ENCODE measurements around the gene ABCF1. TPM values are rescaled to one million over a fixed set of nuclear protein-coding genes. Genes with fewer than 3 reads are reported as not detected.

Gene ABCF1
- total and polyA plus RNA-seq, 8 donors = 7.6 to 32.6 (median 27.4) TPM

- no peak for TF ChIP-seq CTCF (IDR thresholded peaks at IDR 0.05)
- TF ChIP-seq POLR2AphosphoS5 (IDR thresholded peaks at IDR 0.05) = peak in 1 of 3 donors; percentile 22
- no peak for TF ChIP-seq EP300 (IDR thresholded peaks at IDR 0.05)
- no peak for TF ChIP-seq POLR2A (IDR thresholded peaks at IDR 0.05)
- no peaks in the 10 kb centered on the region for H3K9me3 ChIP-seq
- WGBS, 5 donors = 19 to 28% (median 24%) methylated on average over 8 of the region's 8 CpGs
- H3K4me1 ChIP-seq = peaks cover 46 to 67% (median 58%) of the 10 kb centered on the region in 4 donors
- peak overlapping the region; percentile 66 to 94 (median 83) for H3K4me3 ChIP-seq
- H3K27me3 ChIP-seq = no peaks in the 10 kb centered on the region
- peak overlapping the region; percentile 82 to 96 (median 95) for H3K27ac ChIP-seq
- intact Hi-C loops (cut with DNase I; ENCODE audit: low total_unique reads) = no loop called here
- peak in 1 of 2 donors; percentile 44 for DNase-seq
- peaks cover 15 to 26% (median 17%) of the 10 kb centered on the region in 4 donors for H3K36me3 ChIP-seq
Measured at GRCh38 chr6:30614044-30614842, 43.0 kb downstream of the ABCF1 start.

GRCh38 chr6:30614843-30615218 lies 43.6 kb downstream of the ABCF1 start:
- no peaks in the 10 kb centered on the region for H3K9me3 ChIP-seq
- peaks cover 48 to 67% (median 57%) of the 10 kb centered on the region in 4 donors for H3K4me1 ChIP-seq
- peak in 1 of 4 donors; percentile 85 for TF ChIP-seq POLR2A (IDR thresholded peaks at IDR 0.05)
- no peak for TF ChIP-seq CTCF (IDR thresholded peaks at IDR 0.05)
- no peak for TF ChIP-seq EP300 (IDR thresholded peaks at IDR 0.05)
- peak; percentile 82 to 98 (median 95) for TF ChIP-seq POLR2AphosphoS5 (IDR thresholded peaks at IDR 0.05)
- H3K27me3 ChIP-seq = no peaks in the 10 kb centered on the region
- H3K36me3 ChIP-seq = peaks cover 13 to 26% (median 16%) of the 10 kb centered on the region in 4 donors
- intact Hi-C loops (cut with DNase I; ENCODE audit: low total_unique reads) = no loop called here
- H3K4me3 ChIP-seq = peak overlapping the region; percentile 66 to 94 (median 83)
- H3K27ac ChIP-seq = peak overlapping the region; percentile 82 to 96 (median 95)
- peak; percentile 83 to 99 for DNase-seq
- WGBS, 5 donors = 0 to 1% (median 0%) methylated on average over 6 of the region's 6 CpGs

GRCh38 chr6:30615219-30615957 lies 44.1 kb downstream of the ABCF1 start:
- DNase-seq = peak; percentile 38 to 92
- Histone ChIP-seq H3K9me3 (no peaks in the 10 kb centered on the region), H3K27me3 (no peaks in the 10 kb centered on the region), H3K27ac (peak overlapping the region; percentile 93 to 98 (median 95)), H3K4me1 (peaks cover 48 to 67% (median 54%) of the 10 kb centered on the region in 4 donors), H3K36me3 (peaks cover 17 to 31% (median 22%) of the 10 kb centered on the region in 4 donors), H3K4me3 (peak overlapping the region; percentile 66 to 94 (median 83))
- peak in 1 of 4 donors; percentile 28 for TF ChIP-seq POLR2A (IDR thresholded peaks at IDR 0.05)
- TF ChIP-seq CTCF (IDR thresholded peaks at IDR 0.05) = no peak
- no peak for TF ChIP-seq EP300 (IDR thresholded peaks at IDR 0.05)
- peak in 1 of 3 donors; percentile 11 for TF ChIP-seq POLR2AphosphoS5 (IDR thresholded peaks at IDR 0.05)
- WGBS, 5 donors = 0 to 1% (median 0%) methylated on average over 10 of the region's 10 CpGs
- intact Hi-C loops (cut with DNase I; ENCODE audit: low total_unique reads) = no loop called here
